GM21381 (cell line): ENCODE measurements around the gene NFATC3.

Source experiments
- ATAC-seq: cut with Tn5 transposase; IDR thresholded peaks from one replicate; pipeline ENCODE4 v1.9.1; 2021; ENCODE audit warnings: mild to moderate bottlenecking, moderate library complexity; ENCODE audit not compliant: unreplicated experiment

Gene NFATC3

GRCh38 chr16:68183046-68183445 is 97.9 kb downstream of the NFATC3 start:
- ATAC-seq, result no peak

DNA sequence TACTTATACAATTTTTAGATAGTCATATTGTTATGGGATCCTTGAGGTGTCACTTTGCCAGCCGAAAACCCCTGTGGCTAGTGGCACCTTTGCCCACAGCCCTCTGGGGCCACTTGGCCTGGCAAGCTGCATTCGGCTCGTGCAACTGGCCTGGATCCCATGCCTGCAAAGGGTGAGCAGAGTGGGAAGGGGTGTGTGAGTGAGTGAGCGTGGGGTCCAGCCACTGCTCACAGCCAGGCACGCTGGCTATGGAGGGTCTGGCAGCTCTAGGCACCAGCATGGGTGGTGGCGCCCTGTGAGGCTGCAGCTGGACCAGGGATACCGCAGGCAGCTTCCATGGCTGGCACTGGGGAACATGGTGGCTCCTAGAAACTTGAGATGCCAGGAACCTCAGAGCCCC is 101.7 kb downstream of the NFATC3 start:
- no peak for ATAC-seq

GRCh38 chr16:68187505-68187904 is 102.3 kb downstream of the NFATC3 start:
- ATAC-seq, result no peak

DNA sequence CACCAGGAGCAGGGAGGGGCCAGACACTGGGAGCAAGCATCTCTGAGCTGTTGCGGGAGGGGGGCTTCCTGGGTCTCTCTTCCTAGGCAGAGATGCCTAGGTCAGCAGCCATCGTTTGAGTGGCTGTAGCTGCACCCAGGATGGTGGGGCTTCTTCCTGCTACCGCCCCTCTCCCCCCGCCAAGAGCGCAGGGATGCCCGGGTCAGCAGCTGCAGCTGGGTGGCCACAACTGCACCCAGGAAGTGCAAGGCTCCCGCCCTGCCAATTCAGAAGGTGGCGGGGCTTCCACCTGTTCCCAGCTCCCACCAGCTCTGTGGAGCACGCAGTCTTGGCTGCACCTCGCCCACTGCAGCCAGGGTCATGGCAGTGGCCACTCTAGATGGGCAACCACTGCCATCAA is 103.0 kb downstream of the NFATC3 start:
- no peak for ATAC-seq

- ATAC-seq, result no peak
Measured at GRCh38 chr16:68190081-68190480, 104.9 kb downstream of the NFATC3 start.

DNA sequence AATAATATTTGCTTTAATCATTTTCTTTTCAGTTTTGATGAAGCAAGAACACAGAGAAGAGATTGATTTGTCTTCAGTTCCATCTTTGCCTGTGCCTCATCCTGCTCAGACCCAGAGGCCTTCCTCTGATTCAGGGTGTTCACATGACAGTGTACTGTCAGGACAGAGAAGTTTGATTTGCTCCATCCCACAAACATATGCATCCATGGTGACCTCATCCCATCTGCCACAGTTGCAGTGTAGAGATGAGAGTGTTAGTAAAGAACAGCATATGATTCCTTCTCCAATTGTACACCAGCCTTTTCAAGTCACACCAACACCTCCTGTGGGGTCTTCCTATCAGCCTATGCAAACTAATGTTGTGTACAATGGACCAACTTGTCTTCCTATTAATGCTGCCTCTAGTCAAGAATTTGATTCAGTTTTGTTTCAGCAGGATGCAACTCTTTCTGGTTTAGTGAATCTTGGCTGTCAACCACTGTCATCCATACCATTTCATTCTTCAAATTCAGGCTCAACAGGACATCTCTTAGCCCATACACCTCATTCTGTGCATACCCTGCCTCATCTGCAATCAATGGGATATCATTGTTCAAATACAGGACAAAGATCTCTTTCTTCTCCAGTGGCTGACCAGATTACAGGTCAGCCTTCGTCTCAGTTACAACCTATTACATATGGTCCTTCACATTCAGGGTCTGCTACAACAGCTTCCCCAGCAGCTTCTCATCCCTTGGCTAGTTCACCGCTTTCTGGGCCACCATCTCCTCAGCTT is 105.8 kb downstream of the NFATC3 start:
- ATAC-seq, result no peak

DNA sequence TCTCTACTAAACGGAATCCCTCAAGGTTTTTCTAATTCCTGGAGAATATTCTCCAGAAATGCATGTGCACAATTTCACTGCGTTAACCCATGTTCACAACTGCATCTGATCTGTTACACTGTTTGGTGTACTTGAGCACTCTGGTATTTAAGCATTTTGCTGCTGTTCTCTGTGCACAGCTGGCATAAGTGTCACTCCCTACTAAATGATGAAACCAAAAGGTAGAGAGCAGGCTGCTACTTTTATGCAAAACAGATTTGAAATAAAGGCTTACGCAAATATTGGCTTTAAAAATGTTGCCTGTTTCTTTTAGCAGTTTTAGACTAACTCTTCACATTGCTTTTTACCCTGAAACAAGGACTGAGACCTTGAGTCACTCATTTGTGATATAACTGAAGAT is 109.1 kb downstream of the NFATC3 start:
- no peak for ATAC-seq

DNA sequence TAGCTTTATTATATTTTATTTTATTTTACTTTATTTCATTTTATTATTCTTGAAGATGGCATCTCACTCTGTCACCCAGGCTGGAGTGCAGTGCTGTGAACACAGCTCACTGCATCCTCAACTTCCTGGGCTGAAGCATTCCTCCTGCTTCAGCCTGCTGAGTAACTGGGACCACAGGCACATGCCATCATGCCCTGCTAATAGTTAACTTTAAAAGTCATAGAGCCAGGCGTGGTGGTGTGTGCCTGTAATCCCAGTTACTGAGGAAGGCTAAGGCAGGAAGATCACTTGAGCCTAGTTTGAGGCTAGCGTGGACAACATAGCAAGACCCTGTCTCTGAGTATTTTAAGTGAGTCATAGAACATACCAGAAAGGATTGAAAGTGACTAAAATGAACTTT is 112.1 kb downstream of the NFATC3 start:
- no peak for ATAC-seq

GRCh38 chr16:68200088-68200783 is 115.1 kb downstream of the NFATC3 start:
- ATAC-seq, result no peak

GRCh38 chr16:68202091-68202519 is 116.9 kb downstream of the NFATC3 start:
- ATAC-seq, result no peak

DNA sequence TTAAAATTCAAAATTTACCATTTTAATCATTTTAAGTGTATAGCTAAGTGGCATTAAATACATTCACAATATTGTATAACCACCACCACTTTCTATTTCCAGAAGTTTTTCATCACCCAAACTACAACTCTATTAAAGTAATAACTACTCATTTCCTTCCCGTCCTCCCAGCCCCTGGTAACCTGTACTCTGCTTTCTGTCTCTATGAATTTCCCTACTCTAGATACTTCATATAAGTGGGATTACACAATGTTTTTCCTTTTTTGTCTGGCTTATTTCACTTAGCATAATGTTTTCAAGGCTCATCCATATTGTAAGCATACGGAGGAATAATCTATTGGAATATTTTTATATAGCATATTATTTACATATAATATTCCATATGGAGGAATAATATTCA is 121.1 kb downstream of the NFATC3 start:
- no peak for ATAC-seq

DNA sequence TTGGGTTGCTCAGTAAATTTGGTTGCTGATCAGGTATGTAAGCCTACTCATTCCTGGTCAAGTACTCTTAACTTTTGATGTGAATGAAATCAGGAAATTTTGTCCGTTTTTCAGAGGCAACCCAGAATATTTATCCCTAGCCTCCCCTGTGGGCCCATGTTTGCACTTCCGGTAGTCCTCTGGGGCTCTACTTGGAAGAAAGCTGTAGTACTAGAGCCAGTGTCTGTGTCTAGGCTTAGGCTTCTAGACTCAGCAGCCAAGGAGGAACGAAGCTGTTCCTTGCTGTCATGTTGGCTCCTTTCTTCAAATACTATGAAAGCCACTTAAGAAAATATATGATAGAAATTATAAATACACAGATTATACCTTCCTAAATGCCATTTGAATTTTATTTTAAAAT is 129.6 kb downstream of the NFATC3 start:
- ATAC-seq, result no peak

GRCh38 chr16:68215302-68215701 is 130.1 kb downstream of the NFATC3 start:
- ATAC-seq, result no peak

- ATAC-seq, result no peak
Measured at GRCh38 chr16:68216240-68216639, 131.1 kb downstream of the NFATC3 start.

- no peak for ATAC-seq
Measured at GRCh38 chr16:68217506-68217905, 132.3 kb downstream of the NFATC3 start.

GRCh38 chr16:68219725-68220351 is 134.7 kb downstream of the NFATC3 start:
- no peak for ATAC-seq

GRCh38 chr16:68223072-68223471 is 137.9 kb downstream of the NFATC3 start:
- no peak for ATAC-seq

GRCh38 chr16:68226116-68226515 is 140.9 kb downstream of the NFATC3 start:
- ATAC-seq, result no peak

DNA sequence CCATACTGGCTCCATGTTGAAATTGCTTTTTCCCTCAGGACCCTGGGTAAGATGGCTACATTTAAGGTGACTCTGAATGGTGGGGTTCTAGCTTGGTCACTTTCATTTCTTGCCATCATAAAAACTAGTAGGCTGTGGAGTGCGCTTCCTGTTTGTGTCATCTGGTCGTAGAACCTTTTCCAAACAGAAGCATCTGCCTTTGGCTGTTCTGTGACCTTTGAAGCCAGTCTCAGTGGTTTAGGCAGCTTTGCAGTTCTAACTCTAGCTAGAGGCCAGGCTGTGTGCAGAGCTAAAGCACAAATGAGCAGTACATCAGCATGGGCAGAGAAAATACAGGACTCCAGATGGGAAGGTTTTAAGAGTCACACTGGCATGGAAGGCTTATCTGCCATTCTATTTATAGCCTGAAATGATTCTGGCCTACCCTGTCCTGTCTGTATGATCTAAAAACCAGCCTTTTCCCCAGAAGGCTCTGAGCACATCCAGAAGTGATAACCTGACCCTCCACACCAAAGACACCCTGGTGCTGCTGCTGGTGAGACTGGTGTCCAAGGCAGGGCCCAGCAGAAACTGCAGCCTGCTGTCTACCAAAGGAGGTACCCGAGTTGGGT is 142.1 kb downstream of the NFATC3 start:
- no peak for ATAC-seq

- no peak for ATAC-seq
Measured at GRCh38 chr16:68227850-68228553, 142.8 kb downstream of the NFATC3 start.

GRCh38 chr16:68228652-68229051 is 143.5 kb downstream of the NFATC3 start:
- no peak for ATAC-seq
